Upper lobe of right lung (tissue), 1 donor: ENCODE results near the gene STK40. TPM values are rescaled to one million over a fixed set of nuclear protein-coding genes. Genes with fewer than 3 reads are reported as not detected.
A peak's percentile ranks its signal among the peaks of the same experiment; 100 is the strongest.

Experiments
- ATAC-seq: fragments of 200-7000 bp; cut with Tn5 transposase; one replicate; pipeline ENCODE4 v1.9.1; 2020; ENCODE audit warnings: mild to moderate bottlenecking, moderate library complexity
- DNase-seq: peaks from one replicate; pipeline ENCODE4 v3.0.0-alpha.2; 2020
- H3K27ac ChIP-seq: fragments of 200-600 bp; one replicate; pipeline ENCODE4 v1.8.0; 2022
- H3K27me3 ChIP-seq: fragments of 200-600 bp; one replicate; pipeline ENCODE4 v1.8.0; 2022; ENCODE audit warnings: mild to moderate bottlenecking
- H3K36me3 ChIP-seq: fragments of 200-600 bp; one replicate; pipeline ENCODE4 v1.8.0; 2022
- H3K4me1 ChIP-seq: fragments of 200-600 bp; one replicate; pipeline ENCODE4 v1.8.0; 2022
- H3K4me3 ChIP-seq: fragments of 200-600 bp; one replicate; pipeline ENCODE4 v1.8.0; 2022; ENCODE audit warnings: mild to moderate bottlenecking
- H3K9me3 ChIP-seq: fragments of 200-600 bp; one replicate; pipeline ENCODE4 v1.8.0; 2022
- intact Hi-C: fragments of 100-400 bp; cut with DNase I; formaldehyde crosslinking; loops from one replicate; pipeline ENCODE4 v1.11.0; 2022
- total RNA-seq: library from RNA; stranded (reverse); fragmentation: NEBNext Ultra II Directional; extraction: Animal tissue kit (Norgen Biotek cat#: 25700); gene quantifications from one replicate; pipeline ENCODE4 v1.2.1, GENCODE V29; 2021
- TF ChIP-seq, protein P1 (sequence below): fragments of 200-600 bp; IDR thresholded peaks from one replicate; pipeline ENCODE4 v1.8.0; 2022; ENCODE audit warnings: antibody characterized with exemption
- donor health status: DM: no; HTN: yes; CAD: no; lungs with severe emphysema.

STK40 gene
- total RNA-seq, 1 donor from 2014 or later = 78.9 TPM

DNA sequence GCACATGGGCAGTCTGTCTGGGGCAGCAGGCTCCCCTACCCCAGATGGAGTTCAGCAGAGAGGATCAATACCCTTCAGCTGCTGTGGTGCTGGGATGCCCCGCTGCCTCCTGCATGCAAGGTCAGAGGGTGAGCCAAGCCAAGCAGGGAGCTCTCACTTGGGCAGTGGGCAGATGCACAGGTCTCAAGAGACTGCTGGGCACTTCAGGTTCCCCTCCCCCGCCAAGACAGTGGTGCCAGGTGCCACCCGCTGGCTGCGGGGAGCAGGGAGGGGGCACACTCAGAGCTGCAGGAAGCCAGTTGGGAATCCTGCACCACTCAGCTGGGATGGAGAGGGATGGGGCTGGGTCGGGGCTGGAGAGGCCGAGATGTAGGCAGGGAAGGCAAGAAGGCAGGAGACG, 46.5 kb downstream of the STK40 start:
- intact Hi-C loops = no loop called here
- Histone ChIP-seq H3K4me1 (peaks cover 6% of the 10 kb centered on the region), H3K27me3 (no peaks in the 10 kb centered on the region), H3K9me3 (no peaks in the 10 kb centered on the region), H3K4me3 (no peak overlapping the region), H3K27ac (no peak overlapping the region), H3K36me3 (peaks cover 29% of the 10 kb centered on the region)
- ATAC-seq (peak; percentile 2), DNase-seq (no peak)
- TF ChIP-seq, protein P1, sequence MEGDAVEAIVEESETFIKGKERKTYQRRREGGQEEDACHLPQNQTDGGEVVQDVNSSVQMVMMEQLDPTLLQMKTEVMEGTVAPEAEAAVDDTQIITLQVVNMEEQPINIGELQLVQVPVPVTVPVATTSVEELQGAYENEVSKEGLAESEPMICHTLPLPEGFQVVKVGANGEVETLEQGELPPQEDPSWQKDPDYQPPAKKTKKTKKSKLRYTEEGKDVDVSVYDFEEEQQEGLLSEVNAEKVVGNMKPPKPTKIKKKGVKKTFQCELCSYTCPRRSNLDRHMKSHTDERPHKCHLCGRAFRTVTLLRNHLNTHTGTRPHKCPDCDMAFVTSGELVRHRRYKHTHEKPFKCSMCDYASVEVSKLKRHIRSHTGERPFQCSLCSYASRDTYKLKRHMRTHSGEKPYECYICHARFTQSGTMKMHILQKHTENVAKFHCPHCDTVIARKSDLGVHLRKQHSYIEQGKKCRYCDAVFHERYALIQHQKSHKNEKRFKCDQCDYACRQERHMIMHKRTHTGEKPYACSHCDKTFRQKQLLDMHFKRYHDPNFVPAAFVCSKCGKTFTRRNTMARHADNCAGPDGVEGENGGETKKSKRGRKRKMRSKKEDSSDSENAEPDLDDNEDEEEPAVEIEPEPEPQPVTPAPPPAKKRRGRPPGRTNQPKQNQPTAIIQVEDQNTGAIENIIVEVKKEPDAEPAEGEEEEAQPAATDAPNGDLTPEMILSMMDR = no peak

GRCh38 chr1:36337830-36338229, 47.9 kb downstream of the STK40 start:
- Histone ChIP-seq H3K27ac (no peak overlapping the region), H3K36me3 (peaks cover 20% of the 10 kb centered on the region), H3K9me3 (no peaks in the 10 kb centered on the region), H3K27me3 (no peaks in the 10 kb centered on the region), H3K4me3 (no peak overlapping the region), H3K4me1 (peaks cover 6% of the 10 kb centered on the region)
- ATAC-seq = no peak
- intact Hi-C loops = no loop called here
- no peak for DNase-seq
- TF ChIP-seq, protein P1 = no peak

- H3K27ac ChIP-seq = no peak overlapping the region
- H3K9me3 ChIP-seq = no peaks in the 10 kb centered on the region
- H3K36me3 ChIP-seq = no peaks in the 10 kb centered on the region
- intact Hi-C loops = no loop called here
- TF ChIP-seq, protein P1 = no peak
- H3K4me3 ChIP-seq = no peak overlapping the region
- ATAC-seq (no peak), DNase-seq (no peak)
- H3K27me3 ChIP-seq = no peaks in the 10 kb centered on the region
- H3K4me1 ChIP-seq = peaks cover 6% of the 10 kb centered on the region
Measured at GRCh38 chr1:36330940-36331339, 54.8 kb downstream of the STK40 start.

DNA sequence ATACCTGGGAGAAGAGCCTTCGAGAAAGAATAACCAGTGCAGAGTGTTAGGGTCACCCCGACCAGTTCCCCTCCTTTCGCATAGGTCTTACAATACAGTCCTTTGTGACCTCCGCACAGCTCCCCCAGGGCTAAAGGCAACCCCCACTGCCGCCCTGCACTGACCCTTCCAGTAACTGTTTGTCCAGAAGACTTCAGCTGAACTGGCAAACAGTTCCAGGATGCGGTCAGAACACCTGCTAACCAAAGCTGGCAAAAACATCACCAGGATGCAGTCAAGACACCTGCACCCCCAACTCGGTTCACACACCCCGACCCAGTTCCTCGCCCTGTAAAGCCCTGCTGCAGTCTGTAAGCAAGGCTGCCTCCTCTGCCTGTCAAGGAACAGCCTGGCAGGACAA, 55.9 kb downstream of the STK40 start:
- H3K9me3 ChIP-seq = no peaks in the 10 kb centered on the region
- intact Hi-C loops = no loop called here
- peaks cover 6% of the 10 kb centered on the region for H3K4me1 ChIP-seq
- no peaks in the 10 kb centered on the region for H3K36me3 ChIP-seq
- H3K27ac ChIP-seq = no peak overlapping the region
- no peak overlapping the region for H3K4me3 ChIP-seq
- TF ChIP-seq, protein P1 = no peak
- DNase-seq = no peak
- no peaks in the 10 kb centered on the region for H3K27me3 ChIP-seq
- no peak for ATAC-seq

GRCh38 chr1:36328713-36329112, 57.0 kb downstream of the STK40 start:
- H3K27ac ChIP-seq = no peak overlapping the region
- intact Hi-C loops = no loop called here

More at GRCh38 chr1:36328713-36329112, 57.0 kb downstream of the STK40 start:
- ATAC-seq (peak; percentile 78), DNase-seq (no peak)
- no peaks in the 10 kb centered on the region for H3K27me3 ChIP-seq
- no peak overlapping the region for H3K4me3 ChIP-seq
- H3K4me1 ChIP-seq = peaks cover 17% of the 10 kb centered on the region
- no peaks in the 10 kb centered on the region for H3K36me3 ChIP-seq
- TF ChIP-seq, protein P1 = no peak
- no peaks in the 10 kb centered on the region for H3K9me3 ChIP-seq
